T-cell (primary cell): Measurements from ENCODE around the gene MAGEA11. TPM values are rescaled to one million over a fixed set of nuclear protein-coding genes. Genes with fewer than 3 reads are reported as not detected.
"Not testable (repeated sequence)": the region's sequence is repeated elsewhere in the genome, so short reads cannot be mapped to it uniquely, and the experiment has no call there.

Experiments used
- ATAC-seq, 4 experiments: fragments of 200-7000 bp in 3 of 4; fragments of 150-1000 bp in 1 of 4; cut with Tn5 transposase; replicated peaks in 1 of 4; 1 replicate in 3 of 4; 2 replicates in 1 of 4; pipeline ENCODE4 v1.10.0; 2021; ENCODE audit warnings: moderate library complexity in 3 of 4, mild to moderate bottlenecking in 2 of 4, moderate number of reproducible peaks in 1 of 4
- CTCF ChIA-PET, 2 donors: fragments of 300-600 bp; sonication (Branson Sonifier 250); formaldehyde crosslinking; loops; one replicate each; lab custom pipeline; 2022; ENCODE audit warnings: antibody characterized with exemption in 2 of 2; lab: Charles Lee
- POLR2A ChIA-PET, 2 donors: fragments of 300-600 bp; sonication (Branson Sonifier 250); formaldehyde crosslinking; loops; one replicate each; lab custom pipeline; 2022; ENCODE audit warnings: antibody characterized with exemption in 2 of 2; lab: Charles Lee
- DNase-seq, 35 experiments: peaks; one replicate each; pipeline versions ENCODE4 v3.0.0 to v3.0.0-alpha.2; 2013 to 2023
- H3K27ac ChIP-seq: one replicate; pipeline ENCODE4 v1.5.1; 2013; ENCODE audit warnings: low read length
- H3K27me3 ChIP-seq, 2 experiments: replicated peaks in 1 of 2; 1 replicate in 1 of 2; 2 replicates in 1 of 2; pipeline versions ENCODE4 v1.6.1 to v1.7.0; 2013; ENCODE audit warnings: low read length in 1 of 2, mixed read lengths in 1 of 2; ENCODE audit not compliant: control insufficient read depth in 2 of 2, insufficient read depth in 2 of 2; ENCODE audit errors: extremely low read depth in 1 of 2
- H3K36me3 ChIP-seq, 2 donors: 1 replicate in 1 of 2; 2 replicates in 1 of 2; pipeline versions ENCODE4 v1.6.1 to v1.7.0; 2013; ENCODE audit warnings: low read length in 1 of 2; ENCODE audit not compliant: control insufficient read depth in 2 of 2, insufficient read depth in 1 of 2; ENCODE audit errors: extremely low read depth in 1 of 2
- H3K4me1 ChIP-seq, 2 experiments: 1 replicate in 1 of 2; 2 replicates in 1 of 2; pipeline versions ENCODE4 v1.6.1 to v1.7.0; 2013; ENCODE audit warnings: low read length in 2 of 2, mixed read lengths in 1 of 2; ENCODE audit not compliant: insufficient read depth in 2 of 2, control insufficient read depth in 1 of 2; ENCODE audit errors: extremely low read depth in 1 of 2
- H3K4me3 ChIP-seq, 2 donors: 1 replicate in 1 of 2; 2 replicates in 1 of 2; pipeline versions ENCODE4 v1.5.1 to v1.7.0; 2013; ENCODE audit warnings: mild to moderate bottlenecking in 2 of 2, low read length in 1 of 2, moderate library complexity in 1 of 2; ENCODE audit not compliant: control insufficient read depth in 1 of 2; ENCODE audit errors: extremely low read depth in 1 of 2
- H3K9me3 ChIP-seq: 2 replicates; pipeline ENCODE4 v1.7.0; 2013
- H3K27ac Mint-ChIP-seq, 2 donors: one replicate each; pipeline ENCODE4 v1.8.0; 2020 to 2021; ENCODE audit warnings: mild to moderate bottlenecking in 2 of 2, mixed read lengths in 2 of 2
- H3K27me3 Mint-ChIP-seq, 2 donors: one replicate each; pipeline ENCODE4 v1.8.0; 2021 to 2022; ENCODE audit warnings: mixed read lengths in 2 of 2
- H3K36me3 Mint-ChIP-seq: one replicate; pipeline ENCODE4 v1.8.0; 2021; ENCODE audit warnings: mixed read lengths
- H3K4me1 Mint-ChIP-seq, 3 donors: one replicate each; pipeline ENCODE4 v1.8.0; 2020 to 2022; ENCODE audit warnings: mixed read lengths in 3 of 3, mild to moderate bottlenecking in 1 of 3
- H3K4me3 Mint-ChIP-seq, 3 donors: one replicate each; pipeline ENCODE4 v1.8.0; 2020 to 2022; ENCODE audit warnings: mild to moderate bottlenecking in 3 of 3, mixed read lengths in 3 of 3, moderate library complexity in 3 of 3
- H3K9me3 Mint-ChIP-seq, 3 donors: one replicate each; pipeline ENCODE4 v1.8.0; 2020 to 2022; ENCODE audit warnings: mixed read lengths in 3 of 3
- WGBS: methylation state at CpG from one replicate; pipeline ENCODE4 v1.1.5; 2013; ENCODE audit warnings: missing lambda C conversion rate; ENCODE audit not compliant: insufficient coverage; 5-methylcytosine and 5-hydroxymethylcytosine counted together
- total RNA-seq, 35 experiments: library from RNA in 6 of 35; stranded (reverse) in 6 of 35; fragments of 120-200 nt in 1 of 35; gene quantifications; one replicate each; pipeline versions ENCODE4 v1.2.1 to v1.2.4 and lab custom pipeline; 2013 to 2026

MAGEA11 gene, protein sequence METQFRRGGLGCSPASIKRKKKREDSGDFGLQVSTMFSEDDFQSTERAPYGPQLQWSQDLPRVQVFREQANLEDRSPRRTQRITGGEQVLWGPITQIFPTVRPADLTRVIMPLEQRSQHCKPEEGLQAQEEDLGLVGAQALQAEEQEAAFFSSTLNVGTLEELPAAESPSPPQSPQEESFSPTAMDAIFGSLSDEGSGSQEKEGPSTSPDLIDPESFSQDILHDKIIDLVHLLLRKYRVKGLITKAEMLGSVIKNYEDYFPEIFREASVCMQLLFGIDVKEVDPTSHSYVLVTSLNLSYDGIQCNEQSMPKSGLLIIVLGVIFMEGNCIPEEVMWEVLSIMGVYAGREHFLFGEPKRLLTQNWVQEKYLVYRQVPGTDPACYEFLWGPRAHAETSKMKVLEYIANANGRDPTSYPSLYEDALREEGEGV
- total RNA-seq, result not detected
- total RNA-seq (2013), result not detected
- total RNA-seq (lab: John Stamatoyannopoulos, UW), result 0 reads per million in 29 experiments

DNA sequence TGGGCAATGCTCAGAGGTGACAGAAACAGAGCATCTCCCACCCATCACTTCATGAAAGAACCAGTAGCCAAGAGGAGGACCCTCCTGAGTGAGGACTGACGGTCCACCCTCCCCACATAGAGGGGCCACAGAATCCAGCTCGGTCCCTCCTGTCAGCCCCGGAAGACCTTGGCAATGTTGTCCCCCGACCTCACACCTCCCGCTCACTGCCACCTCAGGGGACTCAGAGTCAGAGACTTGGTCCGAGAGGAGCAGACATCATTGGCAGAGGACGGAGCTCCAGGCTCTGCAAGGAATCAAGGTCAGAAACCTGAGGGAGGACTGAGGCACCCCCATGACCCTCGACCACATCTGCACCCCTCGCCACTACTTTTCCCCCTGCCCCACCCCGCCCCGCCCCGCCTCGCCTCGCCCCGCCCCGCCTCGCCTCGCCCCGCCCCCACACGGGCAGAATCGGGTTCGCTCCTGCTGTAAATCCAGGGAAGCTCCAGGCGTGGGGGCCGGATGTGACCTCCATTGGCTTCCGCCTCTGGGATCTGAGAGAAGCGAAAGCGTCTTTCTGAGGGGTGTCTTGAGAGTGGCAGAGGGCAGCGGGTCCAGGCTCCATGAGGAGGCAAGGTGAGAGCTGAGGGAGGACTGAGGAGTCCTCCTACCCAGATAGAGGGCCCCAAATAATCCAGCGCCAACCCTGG lies at the start of gene MAGEA11:
Gene MAGEA11, plus strand, starts transcription at position 516 of the 692 bp plus-strand sequence. CDS start 1,100 bp downstream, outside the sequence.
- Histone ChIP-seq H3K27ac (no peak within 1 kb of the TSS), H3K4me1 (no peaks in the 10 kb centered on the region), H3K27me3 (no peaks in the 10 kb centered on the region), H3K36me3 (no peaks in the 10 kb centered on the region), H3K9me3 (no peaks in the 10 kb centered on the region), H3K4me3 (no peak within 1 kb of the TSS)
- no peak for DNase-seq
- Mint-ChIP-seq H3K36me3 (no peaks in the 10 kb centered on the region), H3K27ac (no peak within 1 kb of the TSS), H3K27me3 (peaks cover 1 to 17% of the 10 kb centered on the region in 2 donors), H3K9me3 (no peaks in the 10 kb centered on the region), H3K4me3 (no peak within 1 kb of the TSS), H3K4me1 (no peaks in the 10 kb centered on the region)
- CTCF ChIA-PET, result no interaction called here
- POLR2A ChIA-PET, result no interaction called here
- WGBS, result 100% methylated on average over 1 of the region's 29 CpGs
- ATAC-seq, result no peak

DNA sequence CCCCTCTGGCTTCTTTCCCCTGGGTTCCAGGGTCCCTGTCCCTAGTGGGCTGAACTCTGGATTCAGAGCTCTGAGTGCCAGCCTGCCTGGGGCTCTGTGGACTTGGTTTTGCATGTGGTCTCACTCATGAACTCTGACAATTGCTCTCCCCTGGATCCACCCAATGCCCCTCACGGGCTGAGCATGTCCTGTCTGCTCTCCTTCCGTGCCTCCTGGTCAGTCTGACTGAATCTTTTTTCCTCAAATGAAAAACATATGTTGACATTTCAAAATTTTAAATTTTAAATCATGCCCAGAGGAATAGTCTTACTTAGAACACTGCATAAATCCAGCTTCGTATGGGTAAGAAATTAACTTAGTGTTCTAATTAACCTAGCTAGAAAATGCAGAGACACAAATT lies 36.8 kb upstream of the MAGEA11 start:
- H3K4me1 Mint-ChIP-seq, ATAC-seq, H3K27me3 ChIP-seq, H3K36me3 ChIP-seq, H3K27ac ChIP-seq, POLR2A ChIA-PET, H3K4me3 ChIP-seq, H3K9me3 Mint-ChIP-seq, H3K36me3 Mint-ChIP-seq, H3K27ac Mint-ChIP-seq, DNase-seq, H3K9me3 ChIP-seq, H3K4me1 ChIP-seq, H3K4me3 Mint-ChIP-seq, CTCF ChIA-PET, H3K27me3 Mint-ChIP-seq: not testable (repeated sequence)
- WGBS, result no CpG with 5 or more reads among the region's 3 CpGs

DNA sequence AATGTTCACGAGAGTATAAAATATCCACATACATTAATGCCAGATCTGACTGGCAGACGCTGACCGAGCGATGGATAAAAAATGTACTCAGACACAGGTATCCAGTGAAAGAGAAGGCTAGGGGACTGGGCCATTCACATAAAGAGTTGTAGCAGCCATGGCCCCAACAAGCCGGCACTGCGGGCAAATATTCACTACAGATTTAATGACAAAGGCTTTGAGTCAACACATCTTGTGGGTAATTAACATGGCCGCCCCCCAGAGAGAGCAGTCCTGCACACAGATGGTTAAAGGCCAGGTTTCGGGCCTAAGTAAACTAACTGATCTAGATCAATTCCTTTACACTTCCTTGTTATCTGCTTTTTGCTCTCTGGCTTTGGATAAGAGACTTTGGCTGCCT lies 36.3 kb upstream of the MAGEA11 start:
- H3K27ac ChIP-seq, DNase-seq, H3K27me3 ChIP-seq, H3K4me1 Mint-ChIP-seq, H3K27ac Mint-ChIP-seq, H3K4me3 Mint-ChIP-seq, H3K9me3 ChIP-seq, H3K36me3 ChIP-seq, H3K4me1 ChIP-seq, H3K9me3 Mint-ChIP-seq, H3K36me3 Mint-ChIP-seq, CTCF ChIA-PET, POLR2A ChIA-PET, H3K27me3 Mint-ChIP-seq, H3K4me3 ChIP-seq, ATAC-seq: not testable (repeated sequence)
- WGBS, result no CpG with 5 or more reads among the region's 8 CpGs

DNA sequence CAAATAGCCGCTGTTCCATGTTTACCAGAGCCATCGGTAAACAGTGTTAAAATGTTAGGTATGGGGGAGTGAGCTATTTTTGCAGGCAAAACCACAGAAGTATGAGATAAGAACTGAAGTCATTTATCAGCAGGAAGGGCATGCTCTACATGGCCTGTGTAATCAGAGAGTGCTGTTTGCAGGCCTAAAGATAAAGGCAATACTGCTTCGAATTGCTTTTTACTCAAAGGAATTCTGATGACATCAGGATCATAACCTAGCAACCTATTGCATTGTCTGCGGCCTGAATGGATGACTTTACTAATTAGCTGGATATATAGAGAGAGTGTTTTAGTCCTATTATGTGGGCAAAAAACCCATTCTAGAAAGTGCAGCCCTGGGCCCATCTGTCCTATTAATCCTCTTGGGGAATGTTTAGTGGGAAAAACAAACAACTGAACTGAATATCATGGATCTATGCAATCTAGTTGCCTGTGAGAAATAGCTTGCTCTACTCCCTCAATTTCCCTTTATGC lies 32.6 kb upstream of the MAGEA11 start:
- H3K27ac ChIP-seq, H3K36me3 ChIP-seq, H3K9me3 ChIP-seq, H3K27me3 ChIP-seq, POLR2A ChIA-PET, H3K4me3 Mint-ChIP-seq, H3K4me1 Mint-ChIP-seq, ATAC-seq, H3K36me3 Mint-ChIP-seq, DNase-seq, H3K27ac Mint-ChIP-seq, H3K9me3 Mint-ChIP-seq, H3K4me1 ChIP-seq, CTCF ChIA-PET, H3K4me3 ChIP-seq: not testable (repeated sequence)
- peaks cover 0 to 14% of the 10 kb centered on the region in 2 donors for H3K27me3 Mint-ChIP-seq
- WGBS, result no CpG with 5 or more reads among the region's 4 CpGs

DNA sequence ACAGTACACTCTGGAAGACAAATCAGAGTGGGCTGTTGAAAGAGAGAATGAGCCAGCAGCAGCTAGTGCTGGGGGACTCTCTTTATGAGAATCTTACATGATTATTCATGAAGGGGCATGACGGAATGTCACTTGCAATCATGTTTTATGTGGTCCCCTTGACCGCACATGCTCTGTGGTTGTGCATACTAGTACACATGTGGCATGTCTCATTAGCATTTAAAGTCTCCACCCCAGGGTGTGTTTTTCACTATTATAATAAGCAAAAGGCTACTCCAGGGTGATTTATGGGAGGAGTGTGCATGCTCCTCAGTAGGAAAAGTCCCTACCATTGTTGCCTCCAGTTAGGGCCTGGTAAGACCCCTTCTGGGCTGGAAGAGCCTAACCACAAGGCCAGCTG lies 30.7 kb upstream of the MAGEA11 start:
- POLR2A ChIA-PET, result no interaction called here
- ATAC-seq (no peak), DNase-seq (no peak)
- Histone ChIP-seq H3K27ac (no peak overlapping the region), H3K9me3 (no peaks in the 10 kb centered on the region), H3K4me3 (no peak overlapping the region), H3K36me3 (no peaks in the 10 kb centered on the region), H3K4me1 (no peaks in the 10 kb centered on the region), H3K27me3 (no peaks in the 10 kb centered on the region)
- Mint-ChIP-seq H3K4me1 (no peaks in the 10 kb centered on the region), H3K9me3 (no peaks in the 10 kb centered on the region), H3K36me3 (no peaks in the 10 kb centered on the region), H3K27me3 (peaks cover 0 to 23% of the 10 kb centered on the region in 2 donors), H3K4me3 (no peak overlapping the region), H3K27ac (no peak overlapping the region)
- CTCF ChIA-PET, result no interaction called here
- no CpG with 5 or more reads among the region's 2 CpGs for WGBS

DNA sequence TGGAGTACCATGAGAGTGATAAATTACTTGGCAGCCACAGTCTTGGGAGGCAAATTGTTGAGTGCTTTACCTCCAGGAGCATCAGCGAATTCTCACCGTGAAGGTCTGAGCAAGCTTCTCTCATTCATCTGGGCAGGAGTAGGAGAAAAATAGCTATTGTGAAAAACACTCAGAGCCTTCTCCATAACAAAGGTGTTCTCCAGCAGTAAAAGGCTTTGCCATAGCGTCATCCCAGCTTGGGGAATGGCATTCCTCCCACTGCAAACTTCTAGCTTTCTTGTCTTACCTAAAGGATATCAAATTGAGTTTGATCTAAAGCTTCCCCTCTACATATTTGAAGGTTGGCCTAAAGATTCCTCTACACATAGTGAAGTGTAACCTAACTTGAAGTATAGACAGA lies 29.8 kb upstream of the MAGEA11 start:
- no peak overlapping the region for H3K4me3 Mint-ChIP-seq
- Histone ChIP-seq H3K27me3 (no peaks in the 10 kb centered on the region), H3K27ac (no peak overlapping the region), H3K9me3 (no peaks in the 10 kb centered on the region), H3K36me3 (no peaks in the 10 kb centered on the region), H3K4me3 (no peak overlapping the region), H3K4me1 (no peaks in the 10 kb centered on the region)
- H3K27ac Mint-ChIP-seq, result no peak overlapping the region
- no peaks in the 10 kb centered on the region for H3K4me1 Mint-ChIP-seq
- ATAC-seq (no peak), DNase-seq (no peak)
- H3K27me3 Mint-ChIP-seq, result peaks cover 2 to 27% of the 10 kb centered on the region in 2 donors
- WGBS, result no CpG with 5 or more reads among the region's 3 CpGs
- CTCF ChIA-PET, result no interaction called here
- no peaks in the 10 kb centered on the region for H3K36me3 Mint-ChIP-seq
- POLR2A ChIA-PET, result no interaction called here
- no peaks in the 10 kb centered on the region for H3K9me3 Mint-ChIP-seq
